ENCODE measurements around the gene CLEC11A.

Gene CLEC11A

DNA sequence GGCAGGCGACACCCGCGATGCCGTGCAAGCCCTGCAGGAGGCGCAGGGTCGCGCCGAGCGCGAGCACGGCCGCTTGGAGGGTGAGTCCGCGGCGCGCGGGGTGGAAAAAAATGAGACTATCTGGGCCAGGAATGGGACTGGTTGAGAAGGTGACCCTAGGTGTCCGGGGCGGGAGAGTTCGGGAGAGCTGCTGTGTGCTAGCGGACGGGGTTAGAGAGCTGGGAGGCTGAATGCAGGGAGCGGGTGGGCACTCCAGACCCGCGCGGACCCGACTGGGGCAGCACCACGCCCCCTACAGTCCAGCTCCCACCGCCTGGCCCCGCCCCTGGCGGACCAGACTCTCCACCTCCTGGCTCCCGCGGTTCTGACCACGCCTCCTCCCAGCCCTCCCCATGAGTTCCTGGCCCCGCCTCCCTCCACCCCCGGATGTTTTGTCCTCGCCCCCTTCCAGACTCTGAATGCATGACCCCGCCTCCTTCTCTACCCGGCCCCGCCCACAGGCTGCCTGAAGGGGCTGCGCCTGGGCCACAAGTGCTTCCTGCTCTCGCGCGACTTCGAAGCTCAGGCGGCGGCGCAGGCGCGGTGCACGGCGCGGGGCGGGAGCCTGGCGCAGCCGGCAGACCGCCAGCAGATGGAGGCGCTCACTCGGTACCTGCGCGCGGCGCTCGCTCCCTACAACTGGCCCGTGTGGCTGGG is 1.5 kb downstream of the CLEC11A start:
- H3K4me2 ChIP-seq (ENCODE audit: insufficient read depth, low read length) = peak overlapping the region; percentile 94

DNA sequence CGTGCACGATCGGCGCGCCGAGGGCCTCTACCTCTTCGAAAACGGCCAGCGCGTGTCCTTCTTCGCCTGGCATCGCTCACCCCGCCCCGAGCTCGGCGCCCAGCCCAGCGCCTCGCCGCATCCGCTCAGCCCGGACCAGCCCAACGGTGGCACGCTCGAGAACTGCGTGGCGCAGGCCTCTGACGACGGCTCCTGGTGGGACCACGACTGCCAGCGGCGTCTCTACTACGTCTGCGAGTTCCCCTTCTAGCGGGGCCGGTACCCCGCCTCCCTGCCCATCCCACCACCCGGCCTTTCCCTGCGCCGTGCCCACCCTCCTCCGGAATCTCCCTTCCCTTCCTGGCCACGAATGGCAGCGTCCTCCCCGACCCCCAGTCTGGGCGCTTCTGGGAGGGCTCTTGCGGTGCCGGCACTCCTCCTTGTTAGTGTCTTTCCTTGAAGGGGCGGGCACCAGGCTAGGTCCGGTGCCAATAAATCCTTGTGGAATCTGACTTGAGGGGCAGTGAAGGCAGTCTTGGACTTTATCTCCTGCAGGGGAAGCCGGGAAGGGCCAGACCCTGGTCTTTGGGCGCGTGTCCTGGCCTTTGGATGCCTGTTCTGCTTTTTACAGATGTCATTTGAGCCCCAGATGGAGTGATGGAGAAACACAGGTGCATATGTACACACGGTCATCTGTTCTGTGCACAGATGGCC is 2.2 kb downstream of the CLEC11A start:
- Histone ChIP-seq H3K27ac (ENCODE audit: low read length) (peak overlapping the region; percentile 76), H3K27me3 (ENCODE audit: insufficient read depth, low read length, poor library complexity) (peaks cover 35% of the 10 kb centered on the region), H3K4me3 (ENCODE audit: low read depth in 1 of 2, low read length in 2 of 2) (peak overlapping the region; percentile 29 to 57; a peak in 3 of 4 replicates), H3K4me2 (ENCODE audit: insufficient read depth, low read length) (peak overlapping the region; percentile 82), H3K79me2 (ENCODE audit: insufficient read depth, low read length) (peaks cover 14% of the 10 kb centered on the region), H3K9me3 (ENCODE audit: insufficient read depth, low read length, severe bottlenecking) (no peaks in the 10 kb centered on the region), H3K4me1 (ENCODE audit: insufficient read depth, low read length) (peaks cover 27% of the 10 kb centered on the region), H2AFZ (ENCODE audit: low read depth, low read length) (peak overlapping the region; percentile 76), H4K20me1 (ENCODE audit: insufficient read depth, low read length) (peaks cover 34% of the 10 kb centered on the region), H3K9ac (ENCODE audit: low read depth, low read length) (peak overlapping the region; percentile 62), H3K36me3 (ENCODE audit: insufficient read depth, low read length) (no peaks in the 10 kb centered on the region)
- DNase-seq (no peak), ATAC-seq (ENCODE audit: insufficient read depth, low read depth) (peak; percentile 63)
- TF ChIP-seq, protein P1, sequence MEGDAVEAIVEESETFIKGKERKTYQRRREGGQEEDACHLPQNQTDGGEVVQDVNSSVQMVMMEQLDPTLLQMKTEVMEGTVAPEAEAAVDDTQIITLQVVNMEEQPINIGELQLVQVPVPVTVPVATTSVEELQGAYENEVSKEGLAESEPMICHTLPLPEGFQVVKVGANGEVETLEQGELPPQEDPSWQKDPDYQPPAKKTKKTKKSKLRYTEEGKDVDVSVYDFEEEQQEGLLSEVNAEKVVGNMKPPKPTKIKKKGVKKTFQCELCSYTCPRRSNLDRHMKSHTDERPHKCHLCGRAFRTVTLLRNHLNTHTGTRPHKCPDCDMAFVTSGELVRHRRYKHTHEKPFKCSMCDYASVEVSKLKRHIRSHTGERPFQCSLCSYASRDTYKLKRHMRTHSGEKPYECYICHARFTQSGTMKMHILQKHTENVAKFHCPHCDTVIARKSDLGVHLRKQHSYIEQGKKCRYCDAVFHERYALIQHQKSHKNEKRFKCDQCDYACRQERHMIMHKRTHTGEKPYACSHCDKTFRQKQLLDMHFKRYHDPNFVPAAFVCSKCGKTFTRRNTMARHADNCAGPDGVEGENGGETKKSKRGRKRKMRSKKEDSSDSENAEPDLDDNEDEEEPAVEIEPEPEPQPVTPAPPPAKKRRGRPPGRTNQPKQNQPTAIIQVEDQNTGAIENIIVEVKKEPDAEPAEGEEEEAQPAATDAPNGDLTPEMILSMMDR (IDR thresholded peaks at IDR 0.05; ENCODE audit: borderline replicate concordance, extremely low read depth, low read length, poor library complexity, severe bottlenecking) = no peak
- TF ChIP-seq EZH2 (IDR thresholded peaks at IDR 0.05; ENCODE audit: borderline replicate concordance, low read depth, low read length, severe bottlenecking) = no peak

More for the DNA sequence above, 1.5 kb downstream of the CLEC11A start:
- H3K9ac ChIP-seq (ENCODE audit: low read depth, low read length) = peak overlapping the region; percentile 62
- peak overlapping the region; percentile 76 for H3K27ac ChIP-seq (ENCODE audit: low read length)
- peaks cover 39% of the 10 kb centered on the region for H3K27me3 ChIP-seq (ENCODE audit: insufficient read depth, low read length, poor library complexity)
- TF ChIP-seq EZH2 (IDR thresholded peaks at IDR 0.05; ENCODE audit: borderline replicate concordance, low read depth, low read length, severe bottlenecking) = peak; percentile 2
- TF ChIP-seq, protein P1 (IDR thresholded peaks at IDR 0.05; ENCODE audit: borderline replicate concordance, extremely low read depth, low read length, poor library complexity, severe bottlenecking) = peak; percentile 80
- ATAC-seq (ENCODE audit: insufficient read depth, low read depth) = peak; percentile 87
- H3K4me1 ChIP-seq (ENCODE audit: insufficient read depth, low read length) = peaks cover 27% of the 10 kb centered on the region
- H3K4me3 ChIP-seq (ENCODE audit: low read depth in 1 of 2, low read length in 2 of 2) = peak overlapping the region; percentile 29 to 71; a peak in 3 of 4 replicates
- DNase-seq = peak; percentile 99
- peak overlapping the region; percentile 88 for H2AFZ ChIP-seq (ENCODE audit: low read depth, low read length)
- peaks cover 38% of the 10 kb centered on the region for H4K20me1 ChIP-seq (ENCODE audit: insufficient read depth, low read length)
- no peaks in the 10 kb centered on the region for H3K9me3 ChIP-seq (ENCODE audit: insufficient read depth, low read length, severe bottlenecking)
- peaks cover 14% of the 10 kb centered on the region for H3K79me2 ChIP-seq (ENCODE audit: insufficient read depth, low read length)
- H3K36me3 ChIP-seq (ENCODE audit: insufficient read depth, low read length) = no peaks in the 10 kb centered on the region

DNA sequence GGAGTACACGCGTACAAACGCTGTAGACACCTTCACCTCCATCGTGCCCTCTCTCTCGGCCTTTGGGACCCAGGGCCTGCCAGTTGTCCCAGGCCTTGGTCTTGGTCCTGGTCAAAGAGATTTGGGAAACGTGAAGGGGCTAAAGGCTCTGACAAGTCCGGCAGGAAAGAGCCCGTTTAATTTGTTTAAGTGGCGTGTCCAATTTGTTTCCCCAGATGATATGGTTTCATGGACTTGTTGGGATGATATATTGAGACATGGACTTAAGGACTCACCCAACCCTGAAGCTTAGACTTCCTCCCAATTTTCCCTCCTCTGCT is 2.7 kb downstream of the CLEC11A start:
- Histone ChIP-seq H2AFZ (ENCODE audit: low read depth, low read length) (0 out of 2 replicates have a peak overlapping the region, but pooled peaks have one; percentile 76), H3K9ac (ENCODE audit: low read depth, low read length) (peak overlapping the region; percentile 62), H3K9me3 (ENCODE audit: insufficient read depth, low read length, severe bottlenecking) (no peaks in the 10 kb centered on the region), H3K27ac (ENCODE audit: low read length) (peak overlapping the region; percentile 76), H3K4me2 (ENCODE audit: insufficient read depth, low read length) (peak overlapping the region; percentile 82), H4K20me1 (ENCODE audit: insufficient read depth, low read length) (peaks cover 32% of the 10 kb centered on the region), H3K79me2 (ENCODE audit: insufficient read depth, low read length) (peaks cover 14% of the 10 kb centered on the region), H3K4me3 (ENCODE audit: low read depth in 1 of 2, low read length in 2 of 2) (peak overlapping the region; percentile 29 to 57; a peak in 3 of 4 replicates), H3K27me3 (ENCODE audit: insufficient read depth, low read length, poor library complexity) (peaks cover 30% of the 10 kb centered on the region), H3K4me1 (ENCODE audit: insufficient read depth, low read length) (peaks cover 27% of the 10 kb centered on the region), H3K36me3 (ENCODE audit: insufficient read depth, low read length) (no peaks in the 10 kb centered on the region)
- no peak for DNase-seq
- TF ChIP-seq EZH2 (IDR thresholded peaks at IDR 0.05; ENCODE audit: borderline replicate concordance, low read depth, low read length, severe bottlenecking) = no peak
- TF ChIP-seq, protein P1 (IDR thresholded peaks at IDR 0.05; ENCODE audit: borderline replicate concordance, extremely low read depth, low read length, poor library complexity, severe bottlenecking) = no peak
- no peak for ATAC-seq (ENCODE audit: insufficient read depth, low read depth)
